GM12865 (cell line): ENCODE results near the gene ZNF892.
"Not testable (repeated sequence)": the region's sequence is repeated elsewhere in the genome, so short reads cannot be mapped to it uniquely, and the experiment has no call there.

Experiments
- DNase-seq: peaks from one replicate; pipeline ENCODE4 v3.0.0; 2010; ENCODE audit warnings: low read depth
- H3K4me3 ChIP-seq: 2 replicates; pipeline ENCODE4 v1.5.1; 2011; ENCODE audit warnings: mild to moderate bottlenecking, low read depth, low read length, control low read depth
- TF ChIP-seq, protein P1 (sequence below): IDR thresholded peaks from 2 replicates; pipeline ENCODE4 v1.5.1; 2011; ENCODE audit warnings: low read length, control low read depth, low read depth, inconsistent platforms; ENCODE audit not compliant: insufficient read depth; ENCODE audit errors: missing control alignments

The ZNF892 gene

GRCh38 chr2:95192956-95193355 lies 14.4 kb upstream of the ZNF892 start:
- TF ChIP-seq, protein P1, sequence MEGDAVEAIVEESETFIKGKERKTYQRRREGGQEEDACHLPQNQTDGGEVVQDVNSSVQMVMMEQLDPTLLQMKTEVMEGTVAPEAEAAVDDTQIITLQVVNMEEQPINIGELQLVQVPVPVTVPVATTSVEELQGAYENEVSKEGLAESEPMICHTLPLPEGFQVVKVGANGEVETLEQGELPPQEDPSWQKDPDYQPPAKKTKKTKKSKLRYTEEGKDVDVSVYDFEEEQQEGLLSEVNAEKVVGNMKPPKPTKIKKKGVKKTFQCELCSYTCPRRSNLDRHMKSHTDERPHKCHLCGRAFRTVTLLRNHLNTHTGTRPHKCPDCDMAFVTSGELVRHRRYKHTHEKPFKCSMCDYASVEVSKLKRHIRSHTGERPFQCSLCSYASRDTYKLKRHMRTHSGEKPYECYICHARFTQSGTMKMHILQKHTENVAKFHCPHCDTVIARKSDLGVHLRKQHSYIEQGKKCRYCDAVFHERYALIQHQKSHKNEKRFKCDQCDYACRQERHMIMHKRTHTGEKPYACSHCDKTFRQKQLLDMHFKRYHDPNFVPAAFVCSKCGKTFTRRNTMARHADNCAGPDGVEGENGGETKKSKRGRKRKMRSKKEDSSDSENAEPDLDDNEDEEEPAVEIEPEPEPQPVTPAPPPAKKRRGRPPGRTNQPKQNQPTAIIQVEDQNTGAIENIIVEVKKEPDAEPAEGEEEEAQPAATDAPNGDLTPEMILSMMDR: peak; percentile 50
- not testable (repeated sequence) for H3K4me3 ChIP-seq, DNase-seq

DNA sequence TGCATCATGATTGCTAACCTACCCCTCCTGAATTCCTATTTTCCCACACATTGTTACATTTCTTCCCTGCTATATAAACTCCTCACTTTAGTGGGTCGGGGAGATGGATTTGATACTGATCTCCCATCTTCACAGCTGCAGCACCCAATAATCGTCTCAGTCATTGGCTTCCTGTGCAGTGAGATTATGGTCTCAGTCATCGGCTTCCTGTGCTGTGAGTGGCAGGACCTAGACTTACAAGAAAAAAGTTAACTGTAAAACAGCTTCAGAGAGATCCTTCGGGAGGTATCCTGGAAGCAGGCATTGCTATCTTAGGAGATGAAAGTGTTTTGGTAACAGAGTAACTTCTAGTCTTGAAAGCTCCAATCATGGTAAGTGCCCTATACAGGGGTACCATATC lies 3.4 kb upstream of the ZNF892 start:
- TF ChIP-seq, protein P1: no peak
- DNase-seq: no peak
- H3K4me3 ChIP-seq: no peak overlapping the region

GRCh38 chr2:95204396-95204795 lies 2.9 kb upstream of the ZNF892 start:
- TF ChIP-seq, protein P1: no peak
- no peak overlapping the region for H3K4me3 ChIP-seq
- no peak for DNase-seq

GRCh38 chr2:95206096-95206495 lies 1.2 kb upstream of the ZNF892 start:
- TF ChIP-seq, protein P1: no peak
- no peak overlapping the region for H3K4me3 ChIP-seq
- DNase-seq: no peak

DNA sequence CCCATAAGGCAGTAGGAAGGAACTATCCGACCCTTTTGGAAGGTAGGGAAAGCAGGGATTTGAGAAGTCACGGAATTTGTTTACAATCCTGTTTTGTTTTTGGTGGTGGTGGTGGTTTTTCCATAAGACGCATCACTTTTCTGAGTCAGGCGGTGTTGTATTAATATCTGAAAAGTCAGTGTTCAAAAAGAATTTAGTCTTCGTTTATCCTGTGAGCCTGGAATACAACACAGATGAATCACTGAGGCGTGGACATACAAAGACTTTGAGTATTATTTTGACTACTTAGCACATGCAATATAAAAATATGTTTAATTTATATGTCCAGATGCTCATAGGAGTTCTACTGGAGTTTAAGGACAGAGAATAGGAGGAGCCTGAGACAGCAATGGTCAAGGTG lies 785 bp downstream of the ZNF892 start:
- H3K4me3 ChIP-seq: peak overlapping the region; percentile 61
- no peak for DNase-seq
- TF ChIP-seq, protein P1: no peak

DNA sequence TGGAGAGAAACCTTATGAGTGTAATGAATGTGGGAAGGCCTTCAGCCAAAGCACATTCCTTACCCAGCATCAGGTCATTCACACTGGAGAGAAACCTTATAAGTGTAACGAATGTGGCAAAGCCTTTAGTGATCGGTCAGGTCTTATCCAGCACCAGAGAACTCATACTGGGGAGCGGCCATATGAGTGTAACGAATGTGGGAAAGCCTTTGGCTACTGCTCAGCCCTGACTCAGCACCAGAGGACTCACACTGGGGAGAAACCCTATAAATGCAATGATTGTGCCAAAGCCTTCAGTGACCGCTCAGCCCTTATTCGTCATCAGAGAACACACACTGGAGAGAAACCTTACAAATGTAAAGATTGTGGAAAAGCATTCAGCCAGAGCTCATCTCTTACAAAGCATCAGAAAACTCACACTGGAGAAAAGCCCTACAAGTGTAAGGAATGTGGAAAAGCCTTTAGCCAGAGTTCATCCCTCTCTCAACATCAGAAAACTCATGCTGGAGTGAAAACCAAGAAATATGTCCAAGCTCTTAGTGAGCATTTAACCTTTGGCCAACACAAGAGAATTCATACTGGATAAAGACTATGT lies 7.8 kb downstream of the ZNF892 start:
- no peak for DNase-seq
- no peak overlapping the region for H3K4me3 ChIP-seq
- TF ChIP-seq, protein P1: no peak

DNA sequence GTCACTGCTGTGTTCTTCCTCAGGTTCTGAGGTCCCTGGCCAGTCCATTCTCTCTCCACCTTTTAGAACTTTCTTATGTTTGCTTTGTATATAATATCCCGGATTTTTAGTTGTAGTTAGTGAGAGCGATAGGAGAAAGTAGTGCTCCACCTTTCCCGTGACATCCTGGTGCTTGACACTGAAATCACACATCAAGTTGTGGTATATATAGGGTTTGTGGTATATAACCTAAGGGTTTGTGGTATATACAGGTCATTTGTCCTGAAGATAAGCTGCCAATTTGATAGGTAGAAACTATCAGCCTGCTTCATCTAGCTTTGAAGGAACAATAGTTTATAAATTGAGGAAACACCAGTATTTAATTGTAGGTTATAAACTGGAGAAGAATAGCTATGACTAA lies 13.1 kb downstream of the ZNF892 start:
- H3K4me3 ChIP-seq: no peak overlapping the region
- TF ChIP-seq, protein P1: no peak
- no peak for DNase-seq
